Endodermal cell (in vitro differentiated cells): ENCODE measurements around the gene HS6ST3. TPM values are rescaled to one million over a fixed set of nuclear protein-coding genes. Genes with fewer than 3 reads are reported as not detected.

Experiments used
- DNase-seq: peaks from one replicate; pipeline ENCODE4 v3.0.0-alpha.2; 2017
- H3K27ac ChIP-seq: 2 replicates; pipeline ENCODE4 v1.5.1; 2013; ENCODE audit warnings: mild to moderate bottlenecking, low read depth, low read length, moderate library complexity
- H3K27me3 ChIP-seq: 2 replicates; pipeline ENCODE4 v1.6.1; 2013; ENCODE audit warnings: mild to moderate bottlenecking, low read length, moderate library complexity; ENCODE audit not compliant: insufficient read depth, control insufficient read depth, poor library complexity, severe bottlenecking
- H3K36me3 ChIP-seq: 2 replicates; pipeline ENCODE4 v1.7.0; 2013; ENCODE audit warnings: mild to moderate bottlenecking, low read length, moderate library complexity; ENCODE audit not compliant: control insufficient read depth, insufficient read depth
- H3K4me1 ChIP-seq: one replicate; pipeline ENCODE4 v1.7.0; 2013; ENCODE audit warnings: low read length; ENCODE audit not compliant: control insufficient read depth, insufficient read depth
- H3K4me3 ChIP-seq: 2 replicates; pipeline ENCODE4 v1.5.1; 2013; ENCODE audit warnings: mild to moderate bottlenecking, low read length, moderate library complexity
- H3K9ac ChIP-seq: 2 replicates; pipeline ENCODE4 v1.6.1; 2013; ENCODE audit warnings: mild to moderate bottlenecking, low read length, moderate library complexity; ENCODE audit not compliant: poor library complexity, severe bottlenecking; ENCODE audit errors: extremely low read depth
- H3K9me3 ChIP-seq: 2 replicates; pipeline ENCODE4 v1.6.1; 2013; ENCODE audit warnings: mild to moderate bottlenecking, low read length, moderate library complexity; ENCODE audit not compliant: control insufficient read depth
- H3K27ac Mint-ChIP-seq: 2 replicates; pipeline ENCODE4 v1.8.0; 2020; ENCODE audit warnings: mixed read lengths
- H3K27me3 Mint-ChIP-seq: 2 replicates; pipeline ENCODE4 v1.8.0; 2021; ENCODE audit warnings: mild to moderate bottlenecking, mixed read lengths; ENCODE audit not compliant: insufficient read depth
- H3K36me3 Mint-ChIP-seq: 2 replicates; pipeline ENCODE4 v1.8.0; 2020; ENCODE audit warnings: low read depth, mixed read lengths
- H3K4me1 Mint-ChIP-seq: 2 replicates; pipeline ENCODE4 v1.8.0; 2020; ENCODE audit warnings: mixed read lengths
- H3K4me3 Mint-ChIP-seq: 2 replicates; pipeline ENCODE4 v1.8.0; 2020; ENCODE audit warnings: mild to moderate bottlenecking, moderate library complexity, mixed read lengths
- H3K9me3 Mint-ChIP-seq: 2 replicates; pipeline ENCODE4 v1.8.0; 2020; ENCODE audit warnings: mild to moderate bottlenecking, mixed read lengths
- WGBS, 2 experiments: methylation state at CpG; one replicate each; pipeline versions ENCODE4 v1.1.5 to v1.1.7; 2013; ENCODE audit warnings: missing lambda C conversion rate in 2 of 2, mixed read lengths in 1 of 2; ENCODE audit not compliant: insufficient coverage in 1 of 2, insufficient read length in 1 of 2; 5-methylcytosine and 5-hydroxymethylcytosine counted together
- total RNA-seq, 2 donors: library from RNA; stranded (reverse); fragmentation: NEBNext Ultra II Directional in 1 of 2; extraction: Animal tissue kit (Norgen Biotek cat#: 25700) in 1 of 2; gene quantifications; 2 replicates in 1 of 2; 3 replicates in 1 of 2; pipeline ENCODE4 v1.2.1, GENCODE V29; 2021
- TF ChIP-seq, protein P1 (sequence below): fragments of 200-600 bp; sonication (generic); conservative IDR thresholded peaks from 2 replicates; pipeline ENCODE4 v1.5.0; 2021; ENCODE audit warnings: antibody characterized with exemption, mild to moderate bottlenecking

HS6ST3 gene
- total RNA-seq, 2 donors from 2014 or later, result 0.84 to 1.1 TPM

- DNase-seq, result no peak
- no peaks in the 10 kb centered on the region for H3K9me3 Mint-ChIP-seq
- TF ChIP-seq, protein P1, sequence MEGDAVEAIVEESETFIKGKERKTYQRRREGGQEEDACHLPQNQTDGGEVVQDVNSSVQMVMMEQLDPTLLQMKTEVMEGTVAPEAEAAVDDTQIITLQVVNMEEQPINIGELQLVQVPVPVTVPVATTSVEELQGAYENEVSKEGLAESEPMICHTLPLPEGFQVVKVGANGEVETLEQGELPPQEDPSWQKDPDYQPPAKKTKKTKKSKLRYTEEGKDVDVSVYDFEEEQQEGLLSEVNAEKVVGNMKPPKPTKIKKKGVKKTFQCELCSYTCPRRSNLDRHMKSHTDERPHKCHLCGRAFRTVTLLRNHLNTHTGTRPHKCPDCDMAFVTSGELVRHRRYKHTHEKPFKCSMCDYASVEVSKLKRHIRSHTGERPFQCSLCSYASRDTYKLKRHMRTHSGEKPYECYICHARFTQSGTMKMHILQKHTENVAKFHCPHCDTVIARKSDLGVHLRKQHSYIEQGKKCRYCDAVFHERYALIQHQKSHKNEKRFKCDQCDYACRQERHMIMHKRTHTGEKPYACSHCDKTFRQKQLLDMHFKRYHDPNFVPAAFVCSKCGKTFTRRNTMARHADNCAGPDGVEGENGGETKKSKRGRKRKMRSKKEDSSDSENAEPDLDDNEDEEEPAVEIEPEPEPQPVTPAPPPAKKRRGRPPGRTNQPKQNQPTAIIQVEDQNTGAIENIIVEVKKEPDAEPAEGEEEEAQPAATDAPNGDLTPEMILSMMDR, result no peak
Observed at GRCh38 chr13:96795670-96796069, 705.8 kb downstream of the HS6ST3 start.

DNA sequence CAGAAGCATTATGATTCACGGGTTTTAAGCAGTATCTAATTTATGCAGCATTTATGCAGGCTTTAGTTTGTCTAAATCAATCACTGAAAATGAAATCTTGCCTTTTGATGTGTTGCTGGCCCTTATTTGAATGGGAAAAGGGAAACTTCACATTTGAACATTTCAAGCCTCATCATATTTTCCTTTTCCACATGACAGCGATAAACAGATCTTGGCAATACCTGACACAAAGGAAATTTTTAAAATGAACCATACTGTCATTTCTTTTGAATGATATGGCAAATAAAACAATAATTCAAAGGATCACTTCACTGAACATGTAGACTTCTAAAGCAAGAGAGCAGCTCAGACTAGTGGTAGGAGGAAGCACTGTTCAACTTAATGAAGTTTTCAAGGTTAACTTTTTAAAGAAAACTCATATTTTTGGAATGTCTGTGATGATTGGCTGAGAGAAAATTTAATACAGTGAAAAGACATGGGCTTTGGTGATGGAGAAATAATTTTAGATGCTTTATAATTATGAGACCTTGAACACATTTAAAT is 706.3 kb downstream of the HS6ST3 start:
- H3K9me3 ChIP-seq, result no peaks in the 10 kb centered on the region
- Mint-ChIP-seq H3K36me3 (no peaks in the 10 kb centered on the region), H3K4me1 (no peaks in the 10 kb centered on the region), H3K9me3 (no peaks in the 10 kb centered on the region), H3K27ac (no peak overlapping the region), H3K27me3 (peaks cover 2% of the 10 kb centered on the region), H3K4me3 (no peak overlapping the region)
- WGBS, 2 experiments, result 95% methylated on average over 2 of the region's 2 CpGs; no CpG with 5 or more reads in 1 of the 2 experiments
- H3K27me3 ChIP-seq, result no peaks in the 10 kb centered on the region
- TF ChIP-seq, protein P1, result peak; percentile 59
- no peak overlapping the region for H3K27ac ChIP-seq
- no peak for DNase-seq
- H3K4me3 ChIP-seq, result no peak overlapping the region
- no peak overlapping the region for H3K9ac ChIP-seq
- H3K36me3 ChIP-seq, result no peaks in the 10 kb centered on the region
- no peaks in the 10 kb centered on the region for H3K4me1 ChIP-seq

More at GRCh38 chr13:96795670-96796069, 705.8 kb downstream of the HS6ST3 start:
- Mint-ChIP-seq H3K4me1 (no peaks in the 10 kb centered on the region), H3K36me3 (no peaks in the 10 kb centered on the region), H3K27ac (no peak overlapping the region), H3K27me3 (peaks cover 2% of the 10 kb centered on the region), H3K4me3 (no peak overlapping the region)
- no peak overlapping the region for H3K27ac ChIP-seq
- no peaks in the 10 kb centered on the region for H3K36me3 ChIP-seq
- H3K4me3 ChIP-seq, result no peak overlapping the region
- H3K9ac ChIP-seq, result no peak overlapping the region
- no peaks in the 10 kb centered on the region for H3K27me3 ChIP-seq
- H3K9me3 ChIP-seq, result no peaks in the 10 kb centered on the region
- H3K4me1 ChIP-seq, result no peaks in the 10 kb centered on the region
- 89 to 100% methylated on average over 1 of the region's 2 CpGs for WGBS, 2 experiments

GRCh38 chr13:96797136-96797535 is 707.2 kb downstream of the HS6ST3 start:
- H3K4me3 Mint-ChIP-seq, result no peak overlapping the region
- H3K9me3 ChIP-seq, result no peaks in the 10 kb centered on the region
- TF ChIP-seq, protein P1, result no peak

More at GRCh38 chr13:96797136-96797535, 707.2 kb downstream of the HS6ST3 start:
- DNase-seq, result no peak
- no peak overlapping the region for H3K27ac ChIP-seq
- no peaks in the 10 kb centered on the region for H3K36me3 Mint-ChIP-seq
- H3K4me1 ChIP-seq, result no peaks in the 10 kb centered on the region
- H3K4me1 Mint-ChIP-seq, result no peaks in the 10 kb centered on the region
- WGBS, 2 experiments, result 84 to 100% methylated on average over 1 of the region's 1 CpG
- peaks cover 2% of the 10 kb centered on the region for H3K27me3 Mint-ChIP-seq
- H3K9ac ChIP-seq, result no peak overlapping the region
- no peak overlapping the region for H3K4me3 ChIP-seq
- no peaks in the 10 kb centered on the region for H3K27me3 ChIP-seq
- H3K9me3 Mint-ChIP-seq, result no peaks in the 10 kb centered on the region
- H3K36me3 ChIP-seq, result no peaks in the 10 kb centered on the region
- H3K27ac Mint-ChIP-seq, result no peak overlapping the region
